ENCODE results near the gene EHF. TPM values are rescaled to one million over a fixed set of nuclear protein-coding genes. Genes with fewer than 3 reads are reported as not detected.

Gene EHF
- total RNA-seq, 4 donors from 2014 or later: 0.33 to 0.94 (median 0.44) TPM; not detected in 1

DNA sequence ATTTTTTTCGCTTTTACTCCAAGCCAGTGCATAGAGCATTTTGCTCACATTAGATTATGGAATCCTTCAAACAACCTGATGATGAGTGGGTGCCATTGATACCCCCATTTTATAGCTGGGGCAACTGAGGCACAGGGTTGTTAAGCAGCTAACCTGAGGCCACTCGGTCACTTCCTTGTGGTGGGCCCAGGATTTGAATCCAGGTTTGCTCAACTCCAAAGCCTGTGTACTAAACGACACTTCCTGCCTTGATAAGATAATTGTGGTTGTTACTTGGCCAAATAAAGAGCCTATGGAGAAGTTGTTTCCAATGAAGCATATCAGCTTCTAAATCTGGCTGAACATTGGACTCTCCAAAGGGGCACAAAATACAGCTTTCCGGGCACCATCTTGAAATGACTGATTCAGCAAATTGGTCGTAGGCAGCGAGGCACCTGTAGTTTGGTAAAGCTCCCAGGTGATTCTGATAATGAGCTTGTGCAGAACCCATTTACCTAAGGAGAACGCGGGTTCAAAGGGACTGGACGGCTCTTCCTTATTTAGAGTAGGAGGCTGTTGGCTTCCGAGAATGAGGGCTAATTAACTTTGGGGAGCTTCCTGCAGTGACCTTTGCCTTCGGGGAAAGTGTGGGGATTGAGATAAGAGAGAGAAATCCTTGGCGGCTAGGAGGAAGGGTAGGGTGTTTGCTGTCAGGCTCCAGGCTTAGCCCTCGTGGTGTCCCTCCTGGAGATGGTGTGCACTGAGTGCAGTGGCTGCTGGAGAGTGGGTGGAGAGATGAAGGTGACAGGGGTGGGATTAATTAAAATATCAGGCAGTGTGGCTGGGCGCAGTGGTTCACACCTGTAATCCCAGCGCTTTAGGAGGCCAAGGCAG lies 17.5 kb upstream of the EHF start:
- TF ChIP-seq, protein P1, sequence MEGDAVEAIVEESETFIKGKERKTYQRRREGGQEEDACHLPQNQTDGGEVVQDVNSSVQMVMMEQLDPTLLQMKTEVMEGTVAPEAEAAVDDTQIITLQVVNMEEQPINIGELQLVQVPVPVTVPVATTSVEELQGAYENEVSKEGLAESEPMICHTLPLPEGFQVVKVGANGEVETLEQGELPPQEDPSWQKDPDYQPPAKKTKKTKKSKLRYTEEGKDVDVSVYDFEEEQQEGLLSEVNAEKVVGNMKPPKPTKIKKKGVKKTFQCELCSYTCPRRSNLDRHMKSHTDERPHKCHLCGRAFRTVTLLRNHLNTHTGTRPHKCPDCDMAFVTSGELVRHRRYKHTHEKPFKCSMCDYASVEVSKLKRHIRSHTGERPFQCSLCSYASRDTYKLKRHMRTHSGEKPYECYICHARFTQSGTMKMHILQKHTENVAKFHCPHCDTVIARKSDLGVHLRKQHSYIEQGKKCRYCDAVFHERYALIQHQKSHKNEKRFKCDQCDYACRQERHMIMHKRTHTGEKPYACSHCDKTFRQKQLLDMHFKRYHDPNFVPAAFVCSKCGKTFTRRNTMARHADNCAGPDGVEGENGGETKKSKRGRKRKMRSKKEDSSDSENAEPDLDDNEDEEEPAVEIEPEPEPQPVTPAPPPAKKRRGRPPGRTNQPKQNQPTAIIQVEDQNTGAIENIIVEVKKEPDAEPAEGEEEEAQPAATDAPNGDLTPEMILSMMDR (IDR thresholded peaks at IDR 0.05; ENCODE audit: low read depth): no peak

- TF ChIP-seq, protein P1 (IDR thresholded peaks at IDR 0.05; ENCODE audit: low read depth): no peak
Observed at GRCh38 chr11:34604145-34604544, 16.7 kb upstream of the EHF start.

DNA sequence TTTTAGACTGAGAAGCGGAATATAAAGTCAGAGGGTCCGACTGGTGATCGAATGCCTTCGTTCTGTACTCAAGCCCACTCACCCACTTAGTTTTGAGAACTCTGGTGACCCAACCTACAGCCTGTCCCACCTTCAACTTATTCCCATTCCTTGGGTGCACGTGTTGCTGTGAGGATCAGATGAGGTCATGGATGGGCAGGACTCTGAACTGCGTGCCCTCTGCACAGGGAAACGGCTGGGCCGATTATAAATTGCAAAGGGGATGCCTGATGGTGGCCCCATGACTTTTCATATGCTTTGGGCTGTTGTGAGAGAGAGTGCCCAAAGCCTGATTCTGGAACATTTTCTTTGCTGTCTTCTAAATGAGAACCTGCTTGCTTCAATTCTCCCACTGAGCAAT lies 16.0 kb upstream of the EHF start:
- TF ChIP-seq, protein P1 (IDR thresholded peaks at IDR 0.05; ENCODE audit: low read depth): no peak

DNA sequence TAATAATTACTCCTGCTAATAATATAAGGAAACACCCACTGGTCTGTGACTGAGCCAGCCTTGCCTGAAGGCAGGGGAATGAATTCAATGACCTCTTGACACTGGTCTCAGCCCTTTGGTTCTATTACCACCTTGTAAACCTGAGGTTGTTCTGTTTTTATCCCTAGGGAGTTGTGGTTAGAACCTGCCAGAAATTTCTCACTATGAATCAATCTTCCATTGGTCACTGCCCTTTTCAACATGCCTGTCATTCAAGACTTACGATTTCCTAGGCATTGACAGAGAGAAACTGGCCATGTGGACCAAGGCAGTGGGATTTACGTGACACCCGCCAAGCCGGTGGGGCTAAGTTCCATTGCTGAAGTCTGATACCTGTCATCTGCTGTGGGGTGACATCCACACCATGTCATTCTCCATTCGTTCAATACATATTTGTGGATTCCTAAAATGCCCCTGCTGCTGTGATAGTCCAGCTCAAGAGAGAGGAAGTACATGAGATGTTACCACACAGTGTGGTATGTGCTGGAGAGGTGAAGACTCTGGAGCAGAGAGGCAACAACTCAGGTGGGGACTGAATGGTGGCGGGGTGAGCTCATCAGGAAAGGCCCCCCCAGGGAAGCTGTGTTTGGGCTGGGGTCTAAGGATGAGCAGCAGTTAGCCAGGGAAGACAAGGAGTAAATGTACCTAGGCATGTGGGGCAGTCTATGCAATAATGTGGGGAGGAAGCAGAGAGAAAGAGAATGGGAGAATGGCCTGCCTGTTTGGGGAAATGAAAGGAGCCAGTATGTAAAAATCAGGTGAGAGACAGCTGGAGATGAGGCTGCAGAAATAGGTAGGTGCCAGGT lies 15.2 kb upstream of the EHF start:
- TF ChIP-seq, protein P1 (IDR thresholded peaks at IDR 0.05; ENCODE audit: low read depth): no peak

- TF ChIP-seq, protein P1 (IDR thresholded peaks at IDR 0.05; ENCODE audit: low read depth): no peak
Observed at GRCh38 chr11:34606326-34607120, 14.4 kb upstream of the EHF start.

DNA sequence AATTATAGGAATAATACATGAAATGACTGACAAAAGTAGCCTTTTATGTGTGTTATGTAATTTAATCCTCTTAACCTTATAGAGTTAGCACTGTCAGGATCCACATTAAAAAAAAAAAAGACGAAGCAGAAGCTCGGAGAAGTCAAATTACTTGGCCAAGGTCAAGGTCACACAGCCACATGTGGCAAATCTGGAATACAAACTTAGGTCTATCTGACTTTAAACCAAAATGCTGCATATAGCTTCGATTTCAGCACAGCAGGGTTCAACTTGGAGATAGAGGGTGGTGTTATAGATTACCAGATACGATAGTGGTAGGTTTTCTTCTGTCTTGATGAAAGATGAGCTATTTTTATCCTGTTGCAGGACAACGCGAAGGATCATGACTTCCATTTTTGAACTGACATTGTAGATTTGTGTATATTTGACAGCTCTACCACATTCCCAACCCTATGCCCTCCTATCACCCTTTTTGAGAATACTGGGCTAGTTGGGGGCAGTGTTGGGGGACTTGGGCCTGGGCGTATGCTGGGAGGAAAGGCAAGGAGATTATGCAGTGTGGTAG lies 11.6 kb upstream of the EHF start:
- TF ChIP-seq, protein P1 (IDR thresholded peaks at IDR 0.05; ENCODE audit: low read depth): no peak

All from subcutaneous adipose tissue (tissue), 4 donors.